HG03025 (cell line): Measurements from ENCODE around the gene DIPK1B.

Experiments used
- ATAC-seq: cut with Tn5 transposase; IDR thresholded peaks from one replicate; pipeline ENCODE4 v1.9.1; 2021; ENCODE audit warnings: mild to moderate bottlenecking, moderate library complexity; ENCODE audit not compliant: unreplicated experiment, low FRiP score

The DIPK1B gene

DNA sequence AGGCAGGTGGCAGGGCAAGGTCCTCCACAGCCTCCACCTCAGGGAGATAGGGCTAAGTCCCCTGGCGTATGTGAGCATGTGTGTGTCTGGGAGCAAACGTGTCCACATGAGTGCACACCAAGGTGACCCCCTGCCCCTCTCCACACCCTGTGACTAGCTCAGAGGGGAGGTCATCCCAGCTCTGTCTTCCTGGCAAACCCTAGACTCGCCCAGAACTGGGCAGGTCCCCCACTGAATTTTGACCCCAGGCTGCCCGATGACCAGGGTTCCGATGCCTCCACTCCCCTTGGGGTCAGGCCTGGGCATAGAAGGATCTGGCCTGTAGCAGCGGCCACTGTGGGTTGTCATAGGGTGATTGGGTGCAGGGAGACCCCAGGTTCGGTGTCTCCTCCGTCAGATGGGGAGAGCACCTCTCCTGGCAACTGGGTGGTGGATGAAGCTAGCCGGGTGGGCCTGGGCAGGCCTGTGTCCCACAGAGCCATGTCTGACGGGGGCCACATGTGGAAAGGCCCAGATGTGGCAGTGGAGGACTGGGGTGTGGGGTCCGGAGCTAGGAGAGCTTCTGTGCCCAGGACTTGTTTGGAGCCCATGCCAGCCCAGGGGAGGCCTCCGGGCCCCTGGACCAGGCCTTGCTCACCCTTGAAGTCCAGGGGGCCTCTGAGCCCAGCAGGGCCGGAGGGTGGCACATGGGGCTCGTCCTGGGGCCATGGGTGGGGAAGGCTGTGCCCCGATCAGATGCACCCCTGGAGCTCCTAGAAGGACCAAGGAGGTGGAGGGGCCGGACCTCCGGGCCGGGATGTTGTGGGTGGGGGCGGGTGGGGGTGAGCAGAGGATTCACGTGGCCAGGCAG is 6.2 kb downstream of the DIPK1B start:
- no peak for ATAC-seq

DNA sequence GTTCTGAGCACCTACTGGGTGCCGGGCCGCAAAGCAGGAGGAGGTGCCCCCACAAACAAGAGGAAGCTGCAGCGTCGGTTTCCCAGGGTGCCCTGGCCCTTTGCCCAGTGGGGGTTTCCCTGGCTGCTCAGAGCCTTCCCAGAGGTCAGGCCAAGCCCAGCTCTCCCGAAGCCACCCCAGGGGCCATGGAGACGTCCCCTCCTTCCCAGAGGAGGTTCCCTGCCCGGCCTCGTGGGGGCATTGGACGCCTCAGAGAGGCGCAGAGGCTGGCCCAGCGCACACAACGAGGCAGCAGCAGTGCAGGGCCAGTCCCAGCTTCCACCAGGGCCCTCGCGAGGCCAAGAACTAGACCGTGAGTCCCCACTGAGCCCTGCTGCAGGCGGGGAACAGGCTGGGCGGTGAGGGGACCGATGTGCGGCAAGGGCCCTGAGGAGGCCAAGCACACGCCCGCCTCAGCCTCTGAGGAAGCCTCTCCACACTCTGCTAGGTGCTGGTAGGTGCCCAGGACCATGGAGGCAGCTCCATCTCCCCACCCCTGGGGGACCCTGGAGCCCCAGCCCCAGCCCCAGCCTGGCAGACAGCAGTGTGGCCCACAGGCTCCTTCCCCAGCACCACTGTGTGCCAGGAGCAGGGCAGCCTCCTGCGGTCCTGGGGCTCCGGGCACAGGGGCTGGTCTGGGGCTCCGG is 7.0 kb downstream of the DIPK1B start:
- ATAC-seq: no peak

DNA sequence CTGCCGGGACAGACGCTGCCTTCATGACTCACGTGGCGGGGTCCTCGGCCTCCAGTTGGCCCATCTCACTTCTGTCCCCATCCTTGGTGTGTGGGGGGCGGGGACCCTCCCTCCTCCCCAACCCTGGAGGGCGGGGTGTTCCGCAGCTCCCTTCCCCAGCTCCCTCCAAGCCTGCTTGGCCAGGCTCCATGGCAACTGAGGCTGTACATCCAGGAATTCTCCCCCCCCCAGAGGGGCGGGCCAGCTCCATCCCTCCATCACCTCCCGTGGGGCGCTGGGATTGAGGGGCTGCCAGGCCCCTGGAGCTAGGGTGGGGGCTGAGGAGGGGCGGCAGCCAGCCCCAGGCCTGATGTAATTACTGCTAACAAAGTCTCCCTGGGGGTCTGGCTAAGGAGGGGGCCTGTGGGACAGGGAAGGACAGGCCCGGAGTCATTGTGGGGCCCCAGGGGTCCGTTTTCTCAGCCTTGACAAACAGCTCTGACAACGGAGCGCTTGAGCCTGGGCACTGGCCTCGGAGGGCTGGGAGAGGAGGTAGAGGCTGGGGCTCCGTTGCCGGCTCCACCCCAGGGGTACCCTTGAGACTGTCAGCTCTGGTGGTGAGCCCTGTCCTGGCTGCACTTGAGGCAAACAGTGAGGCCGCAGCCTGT is 8.0 kb downstream of the DIPK1B start:
- ATAC-seq: no peak

DNA sequence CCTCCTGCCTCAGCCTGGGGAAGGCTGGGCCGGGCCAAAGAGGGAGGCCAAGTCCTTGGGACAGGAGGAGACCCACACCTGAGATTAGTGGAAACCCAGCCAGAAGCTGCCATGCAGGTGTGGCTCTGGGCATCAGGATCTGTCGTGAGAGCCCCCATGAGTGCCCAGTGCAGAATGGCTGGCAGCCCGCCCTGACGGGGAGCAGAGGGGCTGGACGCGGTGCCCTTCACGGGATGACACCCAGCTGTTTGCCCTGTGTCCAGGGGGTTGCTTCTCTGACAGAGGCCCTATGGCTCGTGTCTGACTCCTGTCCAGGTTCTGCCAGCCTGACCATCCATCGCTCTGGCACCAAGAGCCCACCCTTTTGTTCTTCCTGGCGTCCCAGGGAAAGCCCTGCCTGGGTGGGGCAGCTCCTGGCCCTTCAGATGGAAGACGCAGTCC is 8.5 kb downstream of the DIPK1B start:
- ATAC-seq: no peak

DNA sequence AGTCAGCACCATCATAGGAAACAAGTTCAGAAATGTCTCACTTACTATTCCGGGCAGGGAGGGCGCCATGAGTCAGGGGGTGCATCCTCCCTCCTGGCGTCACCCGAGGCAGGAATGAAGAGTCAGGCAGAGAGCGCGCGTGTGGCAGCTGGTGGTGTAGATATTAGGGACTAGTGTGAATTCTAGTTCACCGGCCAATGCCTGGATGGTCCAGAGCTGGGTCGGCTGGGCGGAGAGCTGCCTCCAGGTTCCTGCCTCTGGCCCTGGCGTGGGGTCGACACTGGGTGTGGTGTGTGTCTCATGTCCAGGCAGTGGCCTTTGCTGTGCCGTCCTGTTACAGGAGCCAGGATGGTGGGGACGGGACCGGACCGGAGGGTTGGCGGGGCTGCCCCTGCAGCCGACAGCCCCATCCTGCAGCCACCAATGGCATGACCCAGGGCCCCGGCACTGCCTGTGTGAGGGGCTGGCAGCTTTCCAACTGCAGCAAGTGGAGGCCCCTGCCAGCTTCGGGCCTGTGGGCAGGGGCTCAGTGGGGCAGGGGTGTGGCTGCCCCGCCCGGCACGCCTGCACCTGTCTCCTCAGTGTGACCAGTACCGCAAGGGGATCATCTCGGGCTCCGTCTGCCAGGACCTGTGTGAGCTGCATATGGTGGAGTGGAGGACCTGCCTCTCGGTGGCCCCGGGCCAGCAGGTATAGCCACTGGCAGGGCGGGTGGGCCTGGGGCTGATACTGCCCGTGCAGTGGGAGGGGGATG is 9.1 kb downstream of the DIPK1B start:
- ATAC-seq: no peak

DNA sequence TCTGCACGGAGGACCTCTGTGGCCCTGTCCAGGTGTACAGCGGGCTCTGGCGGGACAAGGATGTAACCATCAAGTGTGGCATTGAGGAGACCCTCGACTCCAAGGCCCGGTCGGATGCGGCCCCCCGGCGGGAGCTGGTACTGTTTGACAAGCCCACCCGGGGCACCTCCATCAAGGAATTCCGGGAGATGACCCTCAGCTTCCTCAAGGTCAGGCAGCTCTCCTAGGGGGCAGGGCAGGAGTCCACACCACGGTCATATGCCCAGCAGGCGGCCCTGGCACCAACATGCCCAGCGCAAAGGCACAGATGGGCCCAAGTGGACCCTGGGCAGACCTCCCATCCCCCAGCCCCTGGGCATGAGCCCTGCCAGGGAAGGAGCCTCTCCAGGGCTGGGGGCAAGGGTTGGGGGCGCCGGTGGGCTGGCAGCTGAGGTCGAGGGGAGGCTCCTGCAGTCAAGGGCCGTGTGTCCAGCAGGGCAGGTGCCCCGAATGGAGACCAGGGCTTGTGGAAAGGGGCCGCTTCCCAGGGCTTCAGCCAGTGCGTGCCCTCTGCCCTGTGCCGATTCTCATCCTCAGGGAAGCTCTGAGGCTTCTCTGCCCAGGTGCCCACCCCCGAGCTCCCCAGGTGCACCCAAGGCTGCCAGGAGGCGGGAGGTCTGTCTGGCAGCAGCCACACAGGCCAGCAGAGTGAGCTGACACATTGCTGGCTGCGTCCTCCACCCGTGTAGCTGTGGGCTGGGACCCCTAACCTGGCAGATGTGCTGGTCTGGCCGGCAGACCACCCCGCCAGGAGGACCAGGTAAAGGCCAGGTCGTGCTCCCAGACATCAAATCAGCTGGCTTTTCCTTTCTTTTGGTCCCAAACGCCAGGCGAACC is 10.0 kb downstream of the DIPK1B start:
- no peak for ATAC-seq

DNA sequence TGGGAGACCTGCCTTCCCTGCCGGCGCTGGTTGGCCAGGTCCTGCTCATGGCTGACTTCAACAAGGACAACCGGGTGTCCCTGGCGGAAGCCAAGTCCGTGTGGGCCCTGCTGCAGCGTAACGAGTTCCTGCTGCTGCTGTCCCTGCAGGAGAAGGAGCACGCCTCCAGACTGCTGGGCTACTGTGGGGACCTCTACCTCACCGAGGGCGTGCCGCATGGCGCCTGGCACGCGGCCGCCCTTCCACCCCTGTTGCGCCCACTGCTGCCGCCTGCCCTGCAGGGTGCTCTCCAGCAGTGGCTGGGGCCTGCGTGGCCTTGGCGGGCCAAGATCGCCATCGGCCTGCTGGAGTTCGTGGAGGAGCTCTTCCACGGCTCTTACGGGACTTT is 10.6 kb downstream of the DIPK1B start:
- no peak for ATAC-seq

DNA sequence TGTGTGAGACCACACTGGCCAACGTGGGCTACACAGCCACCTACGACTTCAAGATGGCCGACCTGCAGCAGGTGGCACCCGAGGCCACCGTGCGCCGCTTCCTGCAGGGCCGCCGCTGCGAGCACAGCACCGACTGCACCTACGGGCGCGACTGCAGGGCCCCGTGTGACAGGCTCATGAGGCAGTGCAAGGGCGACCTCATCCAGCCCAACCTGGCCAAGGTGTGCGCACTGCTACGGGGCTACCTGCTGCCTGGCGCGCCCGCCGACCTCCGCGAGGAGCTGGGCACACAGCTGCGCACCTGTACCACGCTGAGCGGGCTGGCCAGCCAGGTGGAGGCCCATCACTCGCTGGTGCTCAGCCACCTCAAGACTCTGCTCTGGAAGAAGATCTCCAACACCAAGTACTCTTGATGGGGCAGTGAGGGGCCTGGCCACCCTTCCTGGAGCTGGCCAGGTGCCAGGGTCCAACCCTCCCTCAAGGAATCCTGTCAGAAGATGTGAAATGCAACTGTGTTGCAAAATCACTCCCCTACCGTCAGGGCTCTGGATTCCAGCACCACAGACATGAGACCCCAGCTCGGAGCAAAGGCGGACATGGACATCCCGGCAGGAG is 11.1 kb downstream of the DIPK1B start:
- no peak for ATAC-seq

DNA sequence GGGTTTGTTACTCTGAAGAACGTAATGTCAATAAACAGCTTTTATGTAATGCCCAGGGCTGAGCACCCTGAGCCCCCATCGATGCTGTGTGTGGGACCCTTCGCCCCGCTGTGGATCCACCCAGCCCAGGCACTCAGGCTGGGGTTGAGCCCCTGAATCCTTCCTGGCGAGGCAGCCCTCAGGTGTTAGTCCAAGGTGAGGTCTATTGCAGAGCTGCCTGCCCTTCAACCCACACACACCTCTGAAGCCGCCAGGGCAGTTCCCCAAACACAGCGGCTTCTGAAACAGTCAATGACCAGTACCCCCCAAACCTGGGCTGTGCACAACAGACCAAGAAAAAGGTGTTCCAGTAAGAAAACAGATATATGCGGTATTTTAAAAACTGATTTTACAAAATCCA is 11.6 kb downstream of the DIPK1B start:
- no peak for ATAC-seq

DNA sequence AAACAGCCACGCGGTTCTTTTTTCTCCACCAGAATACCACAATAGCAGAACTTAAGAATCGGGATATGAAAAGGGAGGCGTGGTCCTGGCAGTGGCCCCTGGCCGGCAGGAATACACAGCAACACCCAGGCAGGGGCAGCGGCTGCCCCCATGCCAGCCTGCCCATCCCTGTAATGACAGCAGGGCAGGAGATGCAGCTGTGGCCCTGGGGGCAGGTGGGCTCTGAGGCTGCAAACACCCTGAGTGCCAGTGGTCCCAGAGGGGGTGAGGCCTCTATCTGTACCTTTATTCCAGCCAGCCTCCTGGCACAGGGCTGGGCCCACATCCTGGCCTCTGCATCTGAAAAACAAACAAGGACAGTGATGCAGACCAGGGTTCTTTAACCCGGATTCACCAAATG is 12.4 kb downstream of the DIPK1B start:
- ATAC-seq: no peak

DNA sequence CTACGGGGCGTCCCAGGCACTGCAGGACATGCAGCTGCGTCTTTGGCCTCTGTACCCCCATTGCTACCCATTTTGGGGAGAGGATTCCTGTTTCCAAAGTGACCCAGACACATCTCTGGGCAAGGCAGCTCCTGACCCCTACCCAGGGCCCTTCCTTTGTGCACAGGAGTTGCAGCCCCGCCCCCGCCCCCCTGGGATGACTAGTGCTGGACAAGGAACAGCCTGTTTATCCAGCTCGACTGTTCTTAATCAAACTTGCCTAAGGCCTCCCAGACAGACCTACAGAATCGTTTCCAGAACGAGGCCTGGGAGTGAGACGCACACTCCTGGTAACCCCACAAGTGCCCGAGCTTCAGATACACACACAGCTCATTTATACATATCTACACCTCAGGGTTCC is 13.2 kb downstream of the DIPK1B start:
- no peak for ATAC-seq

DNA sequence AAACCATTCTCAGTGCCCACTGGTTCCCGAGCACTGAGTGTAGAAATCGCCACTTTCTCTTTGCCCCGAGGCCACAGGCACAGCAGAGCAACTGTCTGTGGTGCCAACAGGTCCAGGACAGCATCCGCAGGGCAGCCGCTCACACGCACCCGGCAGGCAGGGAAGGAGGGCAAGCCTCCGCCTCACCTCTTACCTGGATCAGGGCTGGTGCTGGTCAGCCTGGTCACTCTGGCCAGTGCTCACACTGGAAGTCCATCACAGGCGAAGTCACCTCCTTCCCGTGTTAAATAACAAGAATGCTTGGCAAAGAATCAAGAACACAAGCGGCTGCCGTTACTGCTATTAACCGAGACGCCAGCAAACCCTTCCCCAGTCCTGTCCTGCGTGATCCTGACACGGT is 13.7 kb downstream of the DIPK1B start:
- no peak for ATAC-seq

DNA sequence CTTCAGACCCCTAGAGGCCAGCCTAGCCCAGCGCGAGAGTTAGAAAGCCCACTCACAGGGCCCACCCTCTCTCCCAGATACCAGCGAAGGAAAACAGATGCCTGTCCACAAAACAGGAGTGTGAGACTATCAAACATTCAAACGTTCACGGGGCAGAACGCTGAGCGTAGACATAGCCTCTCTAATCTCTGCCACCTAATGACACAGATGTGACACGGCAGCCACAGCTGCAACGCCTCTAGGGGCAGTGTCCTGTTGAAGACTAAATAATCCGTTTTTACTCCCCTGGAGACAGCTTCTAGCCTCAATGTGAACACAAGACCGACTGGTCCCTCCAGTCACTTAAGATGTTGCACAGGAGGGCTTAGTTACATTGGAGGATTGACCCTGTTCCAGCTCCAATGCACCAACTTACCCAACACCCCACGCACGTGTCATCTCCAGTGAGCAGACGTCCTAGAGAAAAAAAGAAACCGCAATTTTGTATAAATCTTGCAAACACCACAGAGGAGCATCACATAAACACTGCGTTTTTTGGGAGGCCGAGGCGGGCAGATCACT is 14.3 kb downstream of the DIPK1B start:
- ATAC-seq: no peak

DNA sequence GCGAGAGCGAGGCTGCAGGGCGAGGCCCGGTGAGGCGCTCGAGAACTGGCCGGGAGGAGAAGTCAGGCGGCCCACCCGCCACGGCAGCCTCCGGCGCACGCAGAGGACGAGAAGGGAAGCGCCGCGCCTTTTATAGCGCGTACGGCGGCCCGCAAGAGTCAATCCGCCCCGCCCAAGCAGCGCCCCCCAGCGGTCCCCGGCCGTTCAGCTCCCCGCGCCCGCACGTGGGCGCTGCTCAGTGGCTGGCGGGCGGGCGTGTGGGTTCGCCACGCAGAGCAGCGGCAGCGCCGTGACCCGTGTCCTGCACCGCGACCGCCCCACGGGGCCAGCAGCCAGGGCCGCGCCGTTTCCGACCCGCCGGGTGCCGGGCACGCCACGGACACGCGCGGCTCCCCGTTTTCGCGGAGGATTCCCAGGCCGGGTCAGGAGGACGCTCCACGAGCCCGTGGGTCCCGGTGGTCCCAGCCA is 15.7 kb downstream of the DIPK1B start:
- ATAC-seq: peak; percentile 45

DNA sequence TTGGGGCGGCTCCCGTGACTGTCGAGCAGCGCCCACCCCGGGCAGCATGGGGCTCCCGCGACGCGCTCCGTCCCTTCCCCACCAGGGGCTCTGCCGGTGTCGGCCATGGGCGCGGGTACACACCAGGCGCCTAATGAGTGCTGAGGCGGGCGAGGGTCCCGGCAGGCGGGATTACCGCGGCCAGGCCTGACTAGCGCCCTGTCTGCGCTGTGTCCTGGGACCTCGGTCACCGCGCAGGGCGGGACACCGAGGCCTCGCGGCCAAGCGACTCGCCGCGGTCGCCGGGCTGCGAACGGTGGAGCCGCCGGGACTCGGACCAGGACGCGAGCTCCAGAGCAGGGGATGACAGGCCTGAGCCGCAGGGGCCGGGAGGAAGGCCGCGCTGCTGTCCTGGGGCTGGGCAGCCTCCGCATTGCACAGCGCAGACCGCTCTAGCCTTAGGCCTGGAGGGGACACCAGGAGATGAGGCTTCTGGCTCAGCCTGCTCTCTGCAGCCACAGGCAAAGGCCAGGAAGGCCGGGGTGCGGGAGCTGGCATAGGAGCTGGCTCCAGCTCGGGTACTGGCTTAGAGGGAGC is 16.3 kb downstream of the DIPK1B start:
- peak; percentile 22 for ATAC-seq

DNA sequence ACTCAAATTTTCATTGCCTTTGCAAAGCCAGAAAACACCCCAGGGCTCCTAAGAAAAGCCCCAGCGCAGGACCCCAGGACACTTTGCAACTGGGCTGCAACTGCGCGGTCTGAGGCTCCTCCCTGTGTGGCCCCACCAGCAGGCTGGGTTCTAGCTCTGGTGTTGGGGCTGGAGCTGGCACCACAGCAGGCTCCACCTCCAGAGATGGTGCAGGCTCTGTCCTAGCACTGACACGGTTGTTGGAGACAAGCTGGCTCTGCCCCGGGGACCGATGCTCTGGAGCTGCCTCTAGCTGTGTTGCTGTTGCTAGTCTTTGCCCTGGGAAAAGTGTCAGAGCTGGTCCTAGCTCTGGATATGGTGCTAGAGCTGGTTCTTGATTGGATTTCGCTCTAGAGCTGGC is 16.8 kb downstream of the DIPK1B start:
- ATAC-seq: no peak

DNA sequence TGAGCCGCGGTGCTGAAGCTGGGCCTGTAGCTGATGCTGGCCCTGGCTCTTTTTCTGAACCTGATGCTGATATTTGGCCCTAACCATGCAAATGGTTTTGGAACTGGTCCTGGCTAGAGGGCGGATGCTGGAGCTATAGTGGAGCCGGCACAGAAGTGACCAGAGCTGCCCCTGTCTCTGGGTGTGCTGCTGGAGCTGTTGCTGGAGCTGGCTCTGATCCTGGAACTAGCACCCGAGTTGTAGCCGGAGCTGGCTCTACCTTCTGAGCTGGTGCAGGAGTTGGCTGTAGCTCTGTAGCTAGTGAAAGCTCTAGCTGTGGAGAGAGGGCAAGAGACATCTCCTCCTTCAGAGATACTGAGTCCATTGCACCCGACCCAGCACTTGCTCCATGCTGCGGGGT is 17.6 kb downstream of the DIPK1B start:
- ATAC-seq: no peak

DNA sequence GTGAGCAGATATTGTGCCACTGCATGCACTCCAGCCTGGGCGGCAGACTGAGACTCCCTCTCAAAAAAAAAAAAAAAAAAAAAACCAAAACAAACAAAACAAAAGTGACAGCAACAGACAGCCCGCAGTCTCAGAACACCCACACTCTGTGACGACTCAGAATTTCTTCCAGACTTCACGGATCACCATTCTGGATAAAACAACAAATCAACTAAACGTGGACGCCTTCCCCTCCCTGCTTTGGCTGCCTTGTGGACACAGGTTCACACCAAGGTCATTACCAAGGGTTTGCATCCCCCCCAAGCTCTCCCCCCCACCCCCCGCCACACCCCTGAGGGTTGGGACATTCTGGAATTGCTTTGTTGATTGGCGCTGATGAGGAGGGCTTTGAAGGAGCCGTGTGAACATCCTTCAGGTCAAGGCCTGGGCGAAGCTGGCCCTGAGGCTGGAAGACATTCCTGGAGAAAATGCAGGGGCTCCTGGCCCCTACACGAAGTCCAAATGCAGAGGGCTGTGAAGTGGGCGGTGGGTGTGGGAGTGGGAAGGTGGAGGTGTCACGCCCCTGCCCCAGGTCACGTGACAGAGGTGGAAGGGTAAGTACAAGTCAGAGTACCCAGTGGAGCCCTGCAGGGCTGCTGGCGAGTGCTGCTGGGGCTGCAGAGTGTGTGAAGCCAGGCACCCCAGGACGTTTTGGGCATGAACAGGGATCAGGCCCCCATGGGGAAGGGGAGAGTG is 20.2 kb downstream of the DIPK1B start:
- no peak for ATAC-seq
